ACC112 (cell line): ENCODE results near the gene VPS51.
A peak's percentile ranks its signal among the peaks of the same experiment; 100 is the strongest.

Experiments used
- H2AFZ ChIP-seq: fragments of 200-600 bp; sonication (generic); one replicate; pipeline ENCODE4 v1.6.0; 2017; ENCODE audit warnings: antibody characterized with exemption, low read length; ENCODE audit not compliant: unreplicated experiment
- H3K27ac ChIP-seq: fragments of 200-600 bp; sonication (generic); 2 replicates; pipeline ENCODE4 v1.5.1; 2014; ENCODE audit warnings: low read depth, mild to moderate bottlenecking, antibody characterized with exemption, low read length, moderate library complexity
- H3K27me3 ChIP-seq: fragments of 200-600 bp; sonication (generic); 2 replicates; pipeline ENCODE4 v1.6.1; 2014; ENCODE audit warnings: mild to moderate bottlenecking, antibody characterized with exemption, low read length, moderate library complexity, mixed read lengths; ENCODE audit not compliant: insufficient read depth
- H3K36me3 ChIP-seq: fragments of 200-600 bp; sonication (generic); 2 replicates; pipeline ENCODE4 v1.6.1; 2016; ENCODE audit warnings: mild to moderate bottlenecking, antibody characterized with exemption, low read length, moderate library complexity, mixed read lengths; ENCODE audit not compliant: insufficient read depth
- H3K4me1 ChIP-seq: fragments of 200-600 bp; sonication (generic); one replicate; pipeline ENCODE4 v1.6.1; 2016; ENCODE audit warnings: low read length, mixed read lengths; ENCODE audit not compliant: insufficient read depth, unreplicated experiment, control insufficient read depth
- H3K4me3 ChIP-seq: fragments of 200-600 bp; sonication (generic); 2 replicates; pipeline ENCODE4 v1.5.1; 2014; ENCODE audit warnings: mild to moderate bottlenecking, low read depth, low read length
- H3K79me2 ChIP-seq: fragments of 200-600 bp; sonication (generic); one replicate; pipeline ENCODE4 v1.6.0; 2016; ENCODE audit warnings: low read length; ENCODE audit not compliant: control insufficient read depth, unreplicated experiment, insufficient read depth

Gene VPS51

GRCh38 chr11:65131417-65131776 lies 35.4 kb downstream of the VPS51 start:
- Histone ChIP-seq H3K79me2 (peaks cover 29% of the 10 kb centered on the region), H3K4me3 (no peak overlapping the region), H3K4me1 (peaks cover 6% of the 10 kb centered on the region), H2AFZ (no peak overlapping the region), H3K36me3 (peaks cover 3% of the 10 kb centered on the region; the same call in 1 of the 2 replicates), H3K27me3 (no peaks in the 10 kb centered on the region), H3K27ac (no peak overlapping the region)

- no peak overlapping the region for H2AFZ ChIP-seq
- H3K27me3 ChIP-seq, result no peaks in the 10 kb centered on the region
- H3K4me3 ChIP-seq, result no peak overlapping the region
- H3K27ac ChIP-seq, result no peak overlapping the region
- peaks cover 29% of the 10 kb centered on the region for H3K79me2 ChIP-seq
- H3K36me3 ChIP-seq, result peaks cover 3% of the 10 kb centered on the region; the same call in 1 of the 2 replicates
- peaks cover 6% of the 10 kb centered on the region for H3K4me1 ChIP-seq
These were observed 35.9 kb downstream of the VPS51 start for GRCh38 chr11:65131895-65132237.

GRCh38 chr11:65132238-65132987 lies 36.4 kb downstream of the VPS51 start:
- Histone ChIP-seq H3K36me3 (peaks cover 3% of the 10 kb centered on the region; the same call in 1 of the 2 replicates), H3K4me1 (peaks cover 6% of the 10 kb centered on the region), H3K79me2 (peaks cover 29% of the 10 kb centered on the region), H3K4me3 (peak overlapping the region; percentile 85; the same call in 1 of the 2 replicates), H2AFZ (no peak overlapping the region), H3K27me3 (no peaks in the 10 kb centered on the region), H3K27ac (no peak overlapping the region)

GRCh38 chr11:65132988-65133700 lies 37.1 kb downstream of the VPS51 start:
- peaks cover 6% of the 10 kb centered on the region for H3K4me1 ChIP-seq
- no peak overlapping the region for H3K27ac ChIP-seq
- H2AFZ ChIP-seq, result no peak overlapping the region
- H3K27me3 ChIP-seq, result no peaks in the 10 kb centered on the region
- peaks cover 3% of the 10 kb centered on the region; the same call in 1 of the 2 replicates for H3K36me3 ChIP-seq
- H3K79me2 ChIP-seq, result peaks cover 29% of the 10 kb centered on the region
- H3K4me3 ChIP-seq, result peak overlapping the region; percentile 85

- H3K79me2 ChIP-seq, result peaks cover 29% of the 10 kb centered on the region
- peaks cover 3% of the 10 kb centered on the region; the same call in 1 of the 2 replicates for H3K36me3 ChIP-seq
- peak overlapping the region; percentile 93; the same call in 1 of the 2 replicates for H3K27ac ChIP-seq
- peak overlapping the region; percentile 85 for H3K4me3 ChIP-seq
- H3K27me3 ChIP-seq, result no peaks in the 10 kb centered on the region
- H2AFZ ChIP-seq, result no peak overlapping the region
- peaks cover 6% of the 10 kb centered on the region for H3K4me1 ChIP-seq
These were observed 37.7 kb downstream of the VPS51 start for GRCh38 chr11:65133724-65134123.

- peaks cover 3% of the 10 kb centered on the region; the same call in 1 of the 2 replicates for H3K36me3 ChIP-seq
- H3K79me2 ChIP-seq, result peaks cover 29% of the 10 kb centered on the region
- no peaks in the 10 kb centered on the region for H3K27me3 ChIP-seq
- H2AFZ ChIP-seq, result peak within 1 kb of the TSS; percentile 46
- H3K4me3 ChIP-seq, result peak within 1 kb of the TSS; percentile 85
- peak within 1 kb of the TSS; percentile 93 for H3K27ac ChIP-seq
- H3K4me1 ChIP-seq, result peaks cover 6% of the 10 kb centered on the region
These were observed 38.4 kb downstream of the VPS51 start, which contains the start of gene SYVN1 for GRCh38 chr11:65134240-65134951. SYVN1 (minus strand) TSS chr11:65134519; CDS start chr11:65133601, 918 bp downstream.

- Histone ChIP-seq H2AFZ (peak overlapping the region; percentile 46), H3K36me3 (peaks cover 3% of the 10 kb centered on the region; the same call in 1 of the 2 replicates), H3K27ac (peak overlapping the region; percentile 93), H3K79me2 (peaks cover 29% of the 10 kb centered on the region), H3K27me3 (no peaks in the 10 kb centered on the region), H3K4me1 (peaks cover 6% of the 10 kb centered on the region), H3K4me3 (peak overlapping the region; percentile 85)
These were observed 39.1 kb downstream of the VPS51 start for GRCh38 chr11:65134952-65135632.

GRCh38 chr11:65135633-65136145 lies 39.7 kb downstream of the VPS51 start:
- H3K36me3 ChIP-seq, result peaks cover 3% of the 10 kb centered on the region; the same call in 1 of the 2 replicates
- H3K79me2 ChIP-seq, result peaks cover 29% of the 10 kb centered on the region
- peak overlapping the region; percentile 85 for H3K4me3 ChIP-seq
- peaks cover 6% of the 10 kb centered on the region for H3K4me1 ChIP-seq
- 0 out of 2 replicates have a peak, but pooled peaks cover 1% of the 10 kb centered on the region for H3K27me3 ChIP-seq
- H3K27ac ChIP-seq, result no peak overlapping the region
- H2AFZ ChIP-seq, result no peak overlapping the region

GRCh38 chr11:65136515-65137096 lies 40.6 kb downstream of the VPS51 start:
- Histone ChIP-seq H3K79me2 (peaks cover 27% of the 10 kb centered on the region), H3K27me3 (peaks cover 9% of the 10 kb centered on the region; the same call in 1 of the 2 replicates), H3K4me1 (peaks cover 6% of the 10 kb centered on the region), H2AFZ (no peak overlapping the region), H3K36me3 (no peaks in the 10 kb centered on the region; the same call in 1 of the 2 replicates), H3K27ac (no peak overlapping the region), H3K4me3 (no peak overlapping the region)
